Prostate gland (tissue), 2 donors: ENCODE results near the gene AOC1. TPM values are rescaled to one million over a fixed set of nuclear protein-coding genes. Genes with fewer than 3 reads are reported as not detected.

Experiments used
- DNase-seq: peaks from one replicate; pipeline ENCODE4 v3.0.0-alpha.2; 2019; ENCODE audit warnings: low spot score
- H3K27ac ChIP-seq, 2 donors: fragments of 200-600 bp; sonication (generic); 2 replicates each; pipeline ENCODE4 v1.5.1; 2017 to 2019
- H3K27me3 ChIP-seq: fragments of 200-600 bp; sonication (generic); replicated peaks from 2 replicates; pipeline ENCODE4 v1.5.1; 2019; ENCODE audit not compliant: insufficient read depth
- H3K36me3 ChIP-seq, 2 donors: fragments of 200-600 bp; sonication (generic); 1 replicate in 1 of 2; 2 replicates in 1 of 2; pipeline versions ENCODE4 v1.5.1 to v1.8.1; 2017 to 2019
- H3K4me1 ChIP-seq: fragments of 200-600 bp; sonication (generic); replicated peaks from 2 replicates; pipeline ENCODE4 v1.5.1; 2019
- H3K4me3 ChIP-seq, 2 donors: fragments of 200-600 bp; sonication (generic); 2 replicates each; pipeline ENCODE4 v1.5.1; 2017 to 2019
- H3K9me3 ChIP-seq: fragments of 200-600 bp; sonication (generic); 2 replicates; pipeline ENCODE4 v1.5.1; 2017
- POLR2A ChIP-seq: fragments of 450-650 bp; IDR thresholded peaks from one replicate; pipeline ENCODE4 v1.6.1; 2016; ENCODE audit warnings: antibody characterized with exemption, mild to moderate bottlenecking
- POLR2AphosphoS5 ChIP-seq: sonication (generic); formaldehyde crosslinking; IDR thresholded peaks from one replicate; pipeline ENCODE4 v1.6.1; 2017; ENCODE audit warnings: antibody characterized with exemption
- WGBS: methylation state at CpG from one replicate; pipeline ENCODE4 v1.1.5; 2018; 5-methylcytosine and 5-hydroxymethylcytosine counted together
- intact Hi-C: fragments of 100-400 bp; cut with DNase I; formaldehyde crosslinking; loops from one replicate; pipeline ENCODE4 v1.14.2; 2022
- total RNA-seq, 2 donors: library from RNA; depleted of rRNA; stranded (reverse); fragments of >200 nt; gene quantifications; one replicate each; pipeline ENCODE4 v1.1.0, GENCODE V29; 2016
- TF ChIP-seq, protein P1 (sequence below), 4 experiments: fragments of 200-600 bp in 2 of 4; fragments of 450-650 bp in 2 of 4; sonication (generic) in 2 of 4; IDR thresholded peaks; 1 replicate in 3 of 4; 2 replicates in 1 of 4; pipeline ENCODE4 v1.5.1; 2016 to 2019; ENCODE audit warnings: antibody characterized with exemption in 4 of 4, mild to moderate bottlenecking in 2 of 4, moderate library complexity in 2 of 4

Gene AOC1
- total RNA-seq, 2 donors from 2014 or later, result 2.1 to 3.1 TPM

DNA sequence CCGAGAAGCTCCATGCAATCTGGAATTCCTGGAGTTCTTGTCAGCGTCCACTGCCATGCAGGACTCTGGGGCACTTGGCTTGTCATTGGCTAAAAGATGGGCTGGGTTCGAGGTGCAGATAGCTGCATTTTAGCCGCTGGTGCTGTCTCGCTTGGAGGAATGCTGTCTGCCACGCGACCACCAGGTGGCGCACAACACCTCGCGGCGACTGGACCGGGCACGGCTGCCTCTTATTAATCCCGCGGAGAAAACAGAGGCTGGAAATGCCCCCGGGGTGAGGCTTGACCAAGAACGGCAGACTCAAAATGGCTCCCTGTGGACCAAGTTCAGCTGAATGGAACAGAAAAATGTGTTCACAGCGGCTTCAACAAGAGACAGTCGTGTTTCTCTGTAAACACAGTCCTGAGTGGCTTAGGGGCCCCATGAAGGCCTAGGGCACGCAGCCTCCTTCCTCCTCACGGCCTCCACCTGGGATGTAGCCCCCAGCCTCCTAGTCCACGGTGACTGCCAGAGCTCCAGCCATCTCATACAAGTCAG, 46.2 kb downstream of the AOC1 start:
- no peak for TF ChIP-seq POLR2A
- TF ChIP-seq, protein P1, sequence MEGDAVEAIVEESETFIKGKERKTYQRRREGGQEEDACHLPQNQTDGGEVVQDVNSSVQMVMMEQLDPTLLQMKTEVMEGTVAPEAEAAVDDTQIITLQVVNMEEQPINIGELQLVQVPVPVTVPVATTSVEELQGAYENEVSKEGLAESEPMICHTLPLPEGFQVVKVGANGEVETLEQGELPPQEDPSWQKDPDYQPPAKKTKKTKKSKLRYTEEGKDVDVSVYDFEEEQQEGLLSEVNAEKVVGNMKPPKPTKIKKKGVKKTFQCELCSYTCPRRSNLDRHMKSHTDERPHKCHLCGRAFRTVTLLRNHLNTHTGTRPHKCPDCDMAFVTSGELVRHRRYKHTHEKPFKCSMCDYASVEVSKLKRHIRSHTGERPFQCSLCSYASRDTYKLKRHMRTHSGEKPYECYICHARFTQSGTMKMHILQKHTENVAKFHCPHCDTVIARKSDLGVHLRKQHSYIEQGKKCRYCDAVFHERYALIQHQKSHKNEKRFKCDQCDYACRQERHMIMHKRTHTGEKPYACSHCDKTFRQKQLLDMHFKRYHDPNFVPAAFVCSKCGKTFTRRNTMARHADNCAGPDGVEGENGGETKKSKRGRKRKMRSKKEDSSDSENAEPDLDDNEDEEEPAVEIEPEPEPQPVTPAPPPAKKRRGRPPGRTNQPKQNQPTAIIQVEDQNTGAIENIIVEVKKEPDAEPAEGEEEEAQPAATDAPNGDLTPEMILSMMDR (IDR thresholded peaks at IDR 0.05), result peak; percentile 90 to 95 (median 94)
- DNase-seq, result peak; percentile 69

DNA sequence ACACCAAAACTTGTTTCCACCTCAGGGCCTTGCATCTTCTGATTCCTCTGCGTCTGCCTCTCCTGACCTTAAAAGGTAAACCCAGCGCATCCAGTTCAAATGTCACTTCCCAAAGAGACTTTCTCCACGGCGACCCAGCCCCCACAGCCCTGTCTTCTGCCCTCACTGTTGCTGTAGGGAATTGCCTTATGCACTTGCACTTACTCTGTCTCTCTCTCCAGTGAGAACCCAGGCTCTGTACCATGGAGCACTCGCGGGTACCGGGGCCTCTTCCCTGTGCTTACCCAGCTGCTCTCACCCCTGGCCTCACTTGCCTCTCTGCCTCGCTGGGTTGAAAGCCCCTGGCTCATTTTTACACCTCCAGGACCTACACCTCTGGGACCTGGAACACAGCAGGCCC, 48.4 kb downstream of the AOC1 start:
- no peaks in the 10 kb centered on the region for H3K9me3 ChIP-seq
- no peak overlapping the region for H3K4me3 ChIP-seq
- H3K27ac ChIP-seq, result no peak overlapping the region
- intact Hi-C loops, result loop anchor here (5.0 kb wide), 1 partner anchor 57 kb away; no protein-coding TSS in a partner anchor
- no peaks in the 10 kb centered on the region for H3K4me1 ChIP-seq
- H3K36me3 ChIP-seq, result no peaks in the 10 kb centered on the region
- DNase-seq, result no peak
- TF ChIP-seq, protein P1 (IDR thresholded peaks at IDR 0.05), result no peak
- no peak for TF ChIP-seq POLR2AphosphoS5
- no peak for TF ChIP-seq POLR2A
- H3K27me3 ChIP-seq, result no peaks in the 10 kb centered on the region
- 84% methylated on average over 8 of the region's 8 CpGs for WGBS

More for the DNA sequence above, 46.2 kb downstream of the AOC1 start:
- Histone ChIP-seq H3K27me3 (no peaks in the 10 kb centered on the region), H3K4me3 (no peak overlapping the region), H3K36me3 (no peaks in the 10 kb centered on the region), H3K27ac (no peak overlapping the region), H3K4me1 (no peaks in the 10 kb centered on the region), H3K9me3 (no peaks in the 10 kb centered on the region)
- 12% methylated on average over 22 of the region's 22 CpGs for WGBS
- intact Hi-C loops, result loop anchor here (1.0 to 5.0 kb wide), 2 partner anchors 88 to 214 kb away; no protein-coding TSS in a partner anchor

DNA sequence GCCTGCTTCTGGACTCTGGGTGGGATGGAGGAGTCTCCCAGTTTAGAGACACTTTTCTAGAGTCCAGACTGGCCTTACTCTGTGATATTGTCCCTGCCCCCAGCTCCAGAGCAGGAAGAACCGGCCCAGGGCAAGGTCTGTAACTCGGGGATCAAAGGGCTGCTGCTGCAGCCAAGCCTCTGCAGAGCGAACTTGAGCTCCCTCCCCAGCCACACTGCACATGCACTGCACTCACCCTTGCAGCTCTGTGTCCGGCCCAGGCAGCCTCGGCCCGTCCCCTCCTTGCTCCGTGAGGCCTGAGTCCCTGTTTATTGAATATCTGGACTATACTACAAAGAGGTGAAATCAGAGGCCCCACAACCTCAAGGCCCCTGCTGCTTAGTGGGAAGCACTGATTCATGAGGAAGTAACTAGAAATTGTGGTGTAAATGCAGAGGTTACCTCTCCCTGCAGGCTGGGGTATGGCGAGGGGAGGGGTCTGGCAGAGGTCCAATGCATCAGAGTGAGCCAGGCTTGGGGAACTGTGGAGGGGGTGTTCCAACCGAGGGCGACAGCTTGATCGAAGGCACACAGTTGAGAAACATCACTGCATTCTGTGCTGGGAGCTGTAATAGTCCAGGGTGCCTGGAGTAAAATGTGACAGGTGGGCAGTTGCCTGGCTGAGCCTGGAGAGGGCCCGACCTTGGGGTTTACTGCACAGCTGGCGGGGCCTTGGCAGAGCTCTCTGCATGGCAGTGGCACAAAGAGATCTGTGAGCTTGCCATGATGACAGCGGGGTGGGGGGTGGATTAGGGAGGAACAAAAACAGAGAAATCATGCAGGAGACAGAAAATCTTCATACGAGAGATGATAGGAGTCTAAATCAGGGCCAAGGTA, 49.1 kb downstream of the AOC1 start:
- no peak for TF ChIP-seq POLR2AphosphoS5
- no peak for TF ChIP-seq POLR2A
- TF ChIP-seq, protein P1 (IDR thresholded peaks at IDR 0.05), result no peak
- 26% methylated on average over 15 of the region's 15 CpGs for WGBS
- intact Hi-C loops, result loop anchor here (5.0 kb wide), 1 partner anchor 56 kb away; no protein-coding TSS in a partner anchor

DNA sequence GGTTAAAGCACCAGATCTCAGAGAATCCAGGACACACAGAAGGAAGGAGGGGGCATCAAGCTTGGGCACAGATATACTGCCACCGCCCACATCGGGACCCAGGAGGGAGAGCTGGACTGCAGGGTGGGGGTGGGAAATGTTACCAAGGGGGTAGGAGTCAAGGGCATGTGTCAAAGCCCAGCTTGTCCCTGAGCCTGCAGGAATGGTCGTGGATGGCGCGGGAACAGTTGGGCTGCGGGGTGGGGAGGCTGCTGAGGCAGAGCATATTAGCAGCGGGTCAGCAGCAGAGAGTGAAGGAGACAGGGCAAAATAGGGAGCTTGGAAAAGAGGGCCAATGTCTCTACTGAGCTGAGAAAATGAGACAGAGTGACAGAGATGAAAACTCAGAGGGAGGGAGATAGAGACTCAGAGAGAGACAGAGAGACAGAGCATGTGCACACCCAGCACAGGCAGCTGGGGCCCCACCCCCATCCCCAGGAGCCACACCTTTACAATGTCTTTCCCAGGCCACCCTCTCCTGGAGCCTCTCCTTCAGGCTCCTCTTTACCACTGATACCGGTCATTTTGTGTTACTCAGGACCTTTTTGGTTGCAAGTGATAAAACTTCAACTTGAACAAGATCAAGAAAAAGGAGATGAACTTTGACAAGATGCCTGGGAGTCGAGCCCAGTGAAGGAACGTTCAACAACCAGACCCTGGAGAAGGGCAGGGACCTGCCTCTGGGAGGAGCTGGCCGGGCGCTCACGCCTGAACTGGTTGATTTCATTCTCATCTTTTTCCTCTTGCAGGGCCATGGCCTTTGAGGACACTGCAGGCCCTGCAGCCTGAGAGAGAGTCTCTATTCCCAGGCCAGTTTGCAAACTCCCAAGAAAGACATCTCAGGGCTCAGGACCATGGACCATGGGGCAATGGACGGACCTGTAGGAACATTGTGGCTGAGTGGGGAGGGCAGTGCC, 50.0 kb downstream of the AOC1 start:
- TF ChIP-seq, protein P1 (IDR thresholded peaks at IDR 0.05), result no peak
- TF ChIP-seq POLR2A (no peak), POLR2AphosphoS5 (no peak)
- no peaks in the 10 kb centered on the region for H3K36me3 ChIP-seq
- WGBS, result 71% methylated on average over 14 of the region's 14 CpGs
- no peak for DNase-seq
- no peak overlapping the region for H3K4me3 ChIP-seq
- no peak overlapping the region for H3K27ac ChIP-seq
- no peaks in the 10 kb centered on the region for H3K9me3 ChIP-seq
- H3K4me1 ChIP-seq, result no peaks in the 10 kb centered on the region
- no peaks in the 10 kb centered on the region for H3K27me3 ChIP-seq
- intact Hi-C loops, result loop anchor here (5.0 kb wide), 1 partner anchor 55 kb away; no protein-coding TSS in a partner anchor

More for the DNA sequence above, 49.1 kb downstream of the AOC1 start:
- no peak for DNase-seq
- Histone ChIP-seq H3K4me1 (no peaks in the 10 kb centered on the region), H3K36me3 (no peaks in the 10 kb centered on the region), H3K4me3 (no peak overlapping the region), H3K27me3 (no peaks in the 10 kb centered on the region), H3K27ac (no peak overlapping the region), H3K9me3 (no peaks in the 10 kb centered on the region)
